B cell (primary cell): ENCODE data around the gene CC2D2B. TPM values are rescaled to one million over a fixed set of nuclear protein-coding genes. Genes with fewer than 3 reads are reported as not detected.

Experiments
- ATAC-seq: fragments of 200-7000 bp; cut with Tn5 transposase; one replicate; pipeline ENCODE4 v1.10.0; 2021; ENCODE audit warnings: low read depth, mild to moderate bottlenecking, moderate number of reproducible peaks, moderate library complexity
- CTCF ChIA-PET: fragments of 350-600 bp; sonication (Branson Sonifier 250); formaldehyde crosslinking; loops from one replicate; lab custom pipeline; 2021; ENCODE audit warnings: antibody characterized with exemption, inconsistent platforms; lab: Charles Lee
- POLR2A ChIA-PET: fragments of 350-600 bp; sonication (Branson Sonifier 250); formaldehyde crosslinking; loops from one replicate; lab custom pipeline; 2021; ENCODE audit warnings: antibody characterized with exemption; lab: Charles Lee
- DNase-seq: peaks from one replicate; pipeline ENCODE4 v3.0.0; 2013
- H2AFZ ChIP-seq: 2 replicates; pipeline ENCODE4 v1.6.1; 2012; ENCODE audit warnings: mild to moderate bottlenecking, low read depth, low read length; ENCODE audit not compliant: insufficient read depth, poor library complexity, severe bottlenecking
- H3K27ac ChIP-seq, 2 donors: 1 replicate in 1 of 2; 2 replicates in 1 of 2; pipeline ENCODE4 v1.5.1; 2012 to 2013; ENCODE audit warnings: low read length in 2 of 2, mild to moderate bottlenecking in 2 of 2, moderate library complexity in 1 of 2
- H3K27me3 ChIP-seq, 4 experiments: fragments of 200-600 bp in 1 of 4; sonication (generic) in 1 of 4; replicated peaks in 1 of 4; 1 replicate in 2 of 4; 2 replicates in 2 of 4; pipeline versions ENCODE4 v1.6.1 to v1.7.0; 2013 to 2016; ENCODE audit warnings: low read length in 3 of 4, mild to moderate bottlenecking in 2 of 4, mixed read lengths in 1 of 4, moderate library complexity in 1 of 4; ENCODE audit not compliant: insufficient read depth in 4 of 4, control insufficient read depth in 3 of 4; ENCODE audit errors: control extremely low read depth in 1 of 4
- H3K36me3 ChIP-seq, 2 experiments: replicated peaks in 1 of 2; 1 replicate in 1 of 2; 2 replicates in 1 of 2; pipeline versions ENCODE4 v1.6.1 to v1.7.1; 2013; ENCODE audit warnings: low read length in 1 of 2; ENCODE audit not compliant: insufficient read depth in 2 of 2, control insufficient read depth in 1 of 2; ENCODE audit errors: control extremely low read depth in 1 of 2, extremely low read depth in 1 of 2
- H3K4me1 ChIP-seq, 2 donors: fragments of 200-600 bp in 1 of 2; sonication (generic) in 1 of 2; 1 replicate in 1 of 2; 2 replicates in 1 of 2; pipeline versions ENCODE4 v1.5.1 to v1.6.1; 2013 to 2017; ENCODE audit warnings: low read length in 2 of 2; ENCODE audit not compliant: control insufficient read depth in 2 of 2, insufficient read depth in 2 of 2
- H3K4me2 ChIP-seq: replicated peaks from 2 replicates; pipeline ENCODE3; 2012; ENCODE audit warnings: mild to moderate bottlenecking, low read depth, low read length; ENCODE audit not compliant: poor library complexity, severe bottlenecking
- H3K4me3 ChIP-seq, 5 experiments: fragments of 200-600 bp in 1 of 5; sonication (generic) in 1 of 5; 1 replicate in 3 of 5; 2 replicates in 2 of 5; pipeline versions ENCODE4 v1.5.1 to v1.7.0; 2011 to 2016; ENCODE audit warnings: low read length in 4 of 5, mild to moderate bottlenecking in 4 of 5, low read depth in 2 of 5, control low read depth in 1 of 5, moderate library complexity in 1 of 5; ENCODE audit not compliant: insufficient read depth in 1 of 5; ENCODE audit errors: control extremely low read depth in 1 of 5, extremely low read depth in 1 of 5
- H3K79me2 ChIP-seq: fragments of 200-600 bp; sonication (generic); one replicate; pipeline ENCODE4 v1.6.0; 2016; ENCODE audit warnings: low read length; ENCODE audit not compliant: control insufficient read depth, insufficient read depth
- H3K9ac ChIP-seq: fragments of 200-600 bp; sonication (generic); 2 replicates; pipeline ENCODE4 v1.6.1; 2017; ENCODE audit warnings: mild to moderate bottlenecking, low read length, moderate library complexity
- H3K9me3 ChIP-seq, 3 donors: one replicate each; pipeline versions ENCODE4 v1.6.1 to v1.7.1; 2013; ENCODE audit warnings: low read length in 2 of 3; ENCODE audit not compliant: control insufficient read depth in 2 of 3, insufficient read depth in 1 of 3; ENCODE audit errors: control extremely low read depth in 1 of 3
- H4K20me1 ChIP-seq: 2 replicates; pipeline ENCODE4 v1.6.0; 2012; ENCODE audit warnings: mild to moderate bottlenecking, low read length; ENCODE audit not compliant: insufficient read depth, control insufficient read depth, poor library complexity, severe bottlenecking
- H3K27ac Mint-ChIP-seq: one replicate; pipeline ENCODE4 v1.8.0; 2021; ENCODE audit warnings: mixed read lengths
- H3K27me3 Mint-ChIP-seq: one replicate; pipeline ENCODE4 v1.8.0; 2021; ENCODE audit warnings: mixed read lengths
- H3K4me1 Mint-ChIP-seq: one replicate; pipeline ENCODE4 v1.8.0; 2021; ENCODE audit warnings: mixed read lengths
- H3K4me3 Mint-ChIP-seq: one replicate; pipeline ENCODE4 v1.8.0; 2021; ENCODE audit warnings: mixed read lengths
- H3K9me3 Mint-ChIP-seq: one replicate; pipeline ENCODE4 v1.8.0; 2022; ENCODE audit warnings: mixed read lengths; ENCODE audit not compliant: insufficient read depth
- EZH2 ChIP-seq: IDR thresholded peaks from 2 replicates; pipeline ENCODE4 v1.6.1; 2012; ENCODE audit warnings: borderline replicate concordance, low read depth, mild to moderate bottlenecking, moderate library complexity, low read length; ENCODE audit not compliant: insufficient read depth, poor library complexity, severe bottlenecking
- WGBS: methylation state at CpG from one replicate; pipeline ENCODE4 v1.1.5; 2013; ENCODE audit warnings: missing lambda C conversion rate; ENCODE audit not compliant: insufficient coverage; 5-methylcytosine and 5-hydroxymethylcytosine counted together
- intact Hi-C: fragments of 100-400 bp; cut with micrococcal nuclease; formaldehyde crosslinking; loops from one replicate; pipeline ENCODE4 v1.10.0; 2022
- polyA plus RNA-seq: library from polyadenylated mRNA; depleted of rRNA; stranded (reverse); fragments of >200 nt; gene quantifications from 2 replicates; pipeline ENCODE4 v1.2.3, GENCODE V29; 2012
- total RNA-seq, 2 donors: library from RNA; stranded (reverse); fragments of 120-200 nt in 1 of 2; gene quantifications; 1 replicate in 1 of 2; 2 replicates in 1 of 2; pipeline versions ENCODE4 v1.2.3 to v1.2.4, GENCODE V29; 2013 to 2022
- TF ChIP-seq, protein P1 (sequence below): fragments of 200-600 bp; IDR thresholded peaks from one replicate; pipeline ENCODE4 v1.8.0; 2022; ENCODE audit warnings: antibody characterized with exemption, mild to moderate bottlenecking

Gene CC2D2B
- total and polyA plus RNA-seq, 2 donors (not counting 1 experiment from before 2014, with no cell fraction given): 0.70 to 2.1 TPM

DNA sequence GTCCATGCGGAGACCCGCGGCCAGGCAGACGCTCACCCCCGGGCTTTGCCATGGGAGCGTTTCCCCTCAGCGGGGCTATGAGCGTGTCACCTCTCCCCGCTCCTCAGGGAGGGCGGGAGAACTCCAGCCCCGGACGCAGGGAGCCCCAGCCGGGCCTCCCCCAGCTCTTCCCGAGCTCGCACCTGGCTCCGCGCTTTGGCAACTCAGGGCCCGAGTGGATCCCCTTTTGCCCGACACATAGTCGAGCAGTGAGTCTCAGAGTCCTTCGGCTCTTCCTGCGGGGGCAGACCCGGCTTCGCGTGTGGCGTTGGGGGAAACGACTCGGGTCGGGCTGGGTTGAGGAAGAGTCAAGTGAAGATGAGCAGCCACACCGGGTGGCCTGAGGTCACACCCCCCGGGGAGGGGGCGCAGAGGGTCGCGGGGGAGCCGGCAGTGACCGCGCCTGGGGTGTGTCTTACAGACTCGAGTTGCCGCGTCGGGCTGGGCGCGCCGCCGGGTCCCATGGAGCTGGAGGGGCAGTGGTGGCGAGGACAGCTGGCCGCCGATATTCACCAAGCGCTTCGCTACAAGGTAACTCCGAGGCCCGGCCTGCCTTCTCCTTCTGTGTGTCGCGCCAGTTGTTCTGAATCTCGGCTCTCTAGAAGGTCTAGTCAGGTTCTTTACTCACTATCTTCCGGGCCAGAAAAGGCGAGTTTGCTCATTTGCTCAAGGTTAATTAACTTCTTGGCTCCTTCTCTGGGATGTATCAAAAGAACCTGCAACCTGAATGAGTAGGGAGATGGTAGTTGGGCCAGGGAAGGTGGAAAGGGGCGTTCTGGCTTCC lies 136.3 kb downstream of the CC2D2B start:
- Mint-ChIP-seq H3K9me3 (no peaks in the 10 kb centered on the region), H3K4me3 (peak overlapping the region; percentile 96), H3K27ac (peak overlapping the region; percentile 88), H3K27me3 (no peaks in the 10 kb centered on the region), H3K4me1 (peaks cover 45% of the 10 kb centered on the region)
- Histone ChIP-seq H3K9me3 (no peaks in the 10 kb centered on the region), H3K27ac (peak overlapping the region; percentile 54 to 84), H2AFZ (peak overlapping the region; percentile 75), H3K79me2 (peaks cover 46% of the 10 kb centered on the region), H3K27me3 (peaks cover 0 to 1% (median 0%) of the 10 kb centered on the region in 4 experiments), H3K4me1 (peaks cover 14 to 17% of the 10 kb centered on the region in 2 donors), H3K4me3 (peak overlapping the region; percentile 56 to 83 (median 73)), H3K36me3 (no peaks in the 10 kb centered on the region), H4K20me1 (no peaks in the 10 kb centered on the region), H3K9ac (peak overlapping the region; percentile 84), H3K4me2 (peak overlapping the region; percentile 85)
- ChIA-PET POLR2A (interaction anchor here (1.6 kb wide), 1 partner anchor 45 kb away, joined by 3 read pairs; no protein-coding TSS in a partner anchor), CTCF (interaction anchor here (1.4 to 1.8 kb wide), 2 partner anchors 11 to 27 kb away, joined by 3 to 5 read pairs; no protein-coding TSS in a partner anchor)
- WGBS: under 1% methylated on average over 57 of the region's 58 CpGs
- intact Hi-C loops: loop anchor here (1.0 to 10.0 kb wide), 5 partner anchors 46 to 350 kb away; partner anchors contain the start of genes CC2D2B and ZNF518A
- TF ChIP-seq, protein P1, sequence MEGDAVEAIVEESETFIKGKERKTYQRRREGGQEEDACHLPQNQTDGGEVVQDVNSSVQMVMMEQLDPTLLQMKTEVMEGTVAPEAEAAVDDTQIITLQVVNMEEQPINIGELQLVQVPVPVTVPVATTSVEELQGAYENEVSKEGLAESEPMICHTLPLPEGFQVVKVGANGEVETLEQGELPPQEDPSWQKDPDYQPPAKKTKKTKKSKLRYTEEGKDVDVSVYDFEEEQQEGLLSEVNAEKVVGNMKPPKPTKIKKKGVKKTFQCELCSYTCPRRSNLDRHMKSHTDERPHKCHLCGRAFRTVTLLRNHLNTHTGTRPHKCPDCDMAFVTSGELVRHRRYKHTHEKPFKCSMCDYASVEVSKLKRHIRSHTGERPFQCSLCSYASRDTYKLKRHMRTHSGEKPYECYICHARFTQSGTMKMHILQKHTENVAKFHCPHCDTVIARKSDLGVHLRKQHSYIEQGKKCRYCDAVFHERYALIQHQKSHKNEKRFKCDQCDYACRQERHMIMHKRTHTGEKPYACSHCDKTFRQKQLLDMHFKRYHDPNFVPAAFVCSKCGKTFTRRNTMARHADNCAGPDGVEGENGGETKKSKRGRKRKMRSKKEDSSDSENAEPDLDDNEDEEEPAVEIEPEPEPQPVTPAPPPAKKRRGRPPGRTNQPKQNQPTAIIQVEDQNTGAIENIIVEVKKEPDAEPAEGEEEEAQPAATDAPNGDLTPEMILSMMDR: peak; percentile 3
- TF ChIP-seq EZH2: no peak
- DNase-seq (no peak), ATAC-seq (peak; percentile 18)
